Measurements from ENCODE around the gene IGFBP2. TPM values are rescaled to one million over a fixed set of nuclear protein-coding genes. Genes with fewer than 3 reads are reported as not detected.

Gene IGFBP2
- total and polyA plus RNA-seq, 2 of the 8 experiments (the other 6 are each of a cell fraction or from before 2014, with no cell fraction given): 326 to 782 TPM

GRCh38 chr2:216620786-216621185 lies 12.4 kb upstream of the IGFBP2 start (continued):
- TF ChIP-seq CHD7 (IDR thresholded peaks at IDR 0.05; ENCODE audit: insufficient replicate concordance, low read length) (no peak), TAF7 (optimal IDR thresholded peaks at IDR 0.05; ENCODE audit: borderline replicate concordance, low read depth, low read length) (no peak), EGR1 (IDR thresholded peaks at IDR 0.05; ENCODE audit: borderline replicate concordance, low read depth, low read length) (no peak), E2F6 (IDR thresholded peaks at IDR 0.05) (no peak), CHD2 (IDR thresholded peaks at IDR 0.05; ENCODE audit: low read length) (no peak), BCL11A (IDR thresholded peaks at IDR 0.05; ENCODE audit: low read depth in 2 of 2, low read length in 2 of 2) (no peak), CBX5 (IDR thresholded peaks at IDR 0.05; ENCODE audit: low read depth, low read length) (no peak)

Measured in H1 (cell line).